GM23248 (cell line): Measurements from ENCODE around the gene RMC1. TPM values are rescaled to one million over a fixed set of nuclear protein-coding genes. Genes with fewer than 3 reads are reported as not detected.

Source experiments
- DNase-seq: peaks from one replicate; pipeline ENCODE4 v3.0.0-alpha.2; 2015
- H2AFZ ChIP-seq: fragments of 200-600 bp; sonication (generic); 2 replicates; pipeline ENCODE4 v1.6.1; 2016; ENCODE audit warnings: antibody characterized with exemption
- H3F3A ChIP-seq: fragments of 200-600 bp; sonication (generic); 2 replicates; pipeline ENCODE4 v1.6.1; 2016; ENCODE audit warnings: mild to moderate bottlenecking, antibody characterized with exemption, mixed run types; ENCODE audit not compliant: insufficient read depth
- H3K27ac ChIP-seq: fragments of 200-600 bp; sonication (generic); 2 replicates; pipeline ENCODE4 v1.5.1; 2016; ENCODE audit warnings: mild to moderate bottlenecking
- H3K27me3 ChIP-seq: fragments of 200-600 bp; sonication (generic); replicated peaks from 2 replicates; pipeline ENCODE4 v1.6.1; 2016; ENCODE audit warnings: mild to moderate bottlenecking; ENCODE audit not compliant: insufficient read depth
- H3K36me3 ChIP-seq: fragments of 200-600 bp; sonication (generic); 2 replicates; pipeline ENCODE4 v1.6.1; 2016; ENCODE audit warnings: low read depth, mild to moderate bottlenecking
- H3K4me1 ChIP-seq: fragments of 200-600 bp; sonication (generic); 2 replicates; pipeline ENCODE4 v1.6.1; 2016; ENCODE audit warnings: mild to moderate bottlenecking; ENCODE audit not compliant: insufficient read depth
- H3K4me2 ChIP-seq: fragments of 200-600 bp; sonication (generic); one replicate; pipeline ENCODE4 v1.6.1; 2016; ENCODE audit warnings: mild to moderate bottlenecking; ENCODE audit not compliant: unreplicated experiment
- H3K4me3 ChIP-seq: fragments of 200-600 bp; sonication (generic); 2 replicates; pipeline ENCODE4 v1.5.1; 2016; ENCODE audit warnings: mild to moderate bottlenecking
- H3K79me2 ChIP-seq: fragments of 200-600 bp; sonication (generic); 2 replicates; pipeline ENCODE4 v1.6.1; 2016; ENCODE audit warnings: mild to moderate bottlenecking; ENCODE audit not compliant: insufficient read depth
- H3K9ac ChIP-seq: fragments of 200-600 bp; sonication (generic); 2 replicates; pipeline ENCODE4 v1.6.1; 2016; ENCODE audit warnings: mild to moderate bottlenecking
- H3K9me2 ChIP-seq: fragments of 200-600 bp; sonication (generic); 2 replicates; pipeline ENCODE4 v1.6.1; 2016; ENCODE audit warnings: mixed run types, mild to moderate bottlenecking, moderate library complexity; ENCODE audit not compliant: insufficient read depth
- H3K9me3 ChIP-seq: fragments of 200-600 bp; sonication (generic); one replicate; pipeline ENCODE4 v1.6.1; 2017; ENCODE audit warnings: low read depth
- H4K20me1 ChIP-seq: fragments of 200-600 bp; sonication (generic); 2 replicates; pipeline ENCODE4 v1.6.0; 2016; ENCODE audit not compliant: insufficient read depth
- EZH2 ChIP-seq: fragments of 200-600 bp; sonication (generic); IDR thresholded peaks from 2 replicates; pipeline ENCODE4 v1.6.1; 2018; ENCODE audit warnings: antibody characterized with exemption, mild to moderate bottlenecking; ENCODE audit not compliant: insufficient read depth, poor library complexity, severe bottlenecking
- EZH2phosphoT487 ChIP-seq: fragments of 200-600 bp; sonication (generic); IDR thresholded peaks from 2 replicates; pipeline ENCODE4 v1.6.1; 2018; ENCODE audit warnings: antibody characterized with exemption, moderate library complexity, mild to moderate bottlenecking, low read depth; ENCODE audit not compliant: insufficient read depth
- WGBS, 2 experiments: methylation state at CpG; one replicate each; pipeline ENCODE4 v1.1.6; 2015 to 2017; ENCODE audit warnings: low lambda C conversion rate in 2 of 2, low coverage in 1 of 2; ENCODE audit errors: missing lambda C conversion rate in 2 of 2; 5-methylcytosine and 5-hydroxymethylcytosine counted together
- in situ Hi-C: fragments of 300-500 bp; cut with MboI; formaldehyde crosslinking; loops from 2 replicates; pipeline ENCODE4 v1.15.0; 2020
- polyA plus RNA-seq: library from polyadenylated mRNA; unstranded; fragments of >200 nt; fragmentation: Nextera tagmentation; extraction: Ambion mirVana; gene quantifications from 2 replicates; pipeline ENCODE4 v1.2.1, GENCODE V29; 2016
- small RNA-seq: library from RNA; depleted of rRNA; stranded (forward); fragments of <200 nt; gene quantifications from one replicate; pipeline ENCODE3, GENCODE V24; 2014; ENCODE audit warnings: low read depth, low replicate concordance
- total RNA-seq: library from RNA; depleted of rRNA; stranded (reverse); fragments of >200 nt; shearing (Covaris generic); gene quantifications from 2 replicates; pipeline ENCODE4 v1.2.3, GENCODE V29; 2014; rRNA removed

Gene RMC1
- total and polyA plus RNA-seq, 2 experiments from 2014 or later: 22.1 to 22.8 TPM

- H3K4me2 ChIP-seq: no peak overlapping the region
- no peaks in the 10 kb centered on the region for H3K9me3 ChIP-seq
- DNase-seq: no peak
- H3K4me3 ChIP-seq: no peak overlapping the region
- in situ Hi-C loops: no loop called here
- H4K20me1 ChIP-seq: 0 out of 2 replicates have a peak, but pooled peaks cover 8% of the 10 kb centered on the region
- 98 to 100% methylated on average over 6 of the region's 6 CpGs for WGBS, 2 experiments
- H3K79me2 ChIP-seq: peaks cover 77% of the 10 kb centered on the region
- H3K27ac ChIP-seq: no peak overlapping the region
- peaks cover 53% of the 10 kb centered on the region for H3F3A ChIP-seq
- no peak overlapping the region for H3K9ac ChIP-seq
- TF ChIP-seq EZH2 (no peak), EZH2phosphoT487 (no peak)
- no peak overlapping the region for H2AFZ ChIP-seq
- peaks cover 51% of the 10 kb centered on the region for H3K4me1 ChIP-seq
- no peaks in the 10 kb centered on the region for H3K27me3 ChIP-seq
- no peaks in the 10 kb centered on the region for H3K36me3 ChIP-seq
- H3K9me2 ChIP-seq: no peaks in the 10 kb centered on the region
These were observed 74.9 kb downstream of the RMC1 start for GRCh38 chr18:23578067-23578701.

GRCh38 chr18:23578891-23579653 lies 75.8 kb downstream of the RMC1 start:
- Histone ChIP-seq H2AFZ (no peak overlapping the region), H3K4me2 (no peak overlapping the region), H3K79me2 (peaks cover 79% of the 10 kb centered on the region), H3K36me3 (no peaks in the 10 kb centered on the region), H3K4me3 (no peak overlapping the region), H3K9ac (no peak overlapping the region), H3K9me3 (no peaks in the 10 kb centered on the region), H3F3A (peaks cover 44% of the 10 kb centered on the region), H3K9me2 (no peaks in the 10 kb centered on the region), H3K27ac (no peak overlapping the region), H3K4me1 (peaks cover 50% of the 10 kb centered on the region), H4K20me1 (0 out of 2 replicates have a peak, but pooled peaks cover 8% of the 10 kb centered on the region), H3K27me3 (no peaks in the 10 kb centered on the region)
- in situ Hi-C loops: no loop called here
- DNase-seq: peak; percentile 71
- no peak for TF ChIP-seq EZH2phosphoT487
- TF ChIP-seq EZH2: no peak
- 84 to 85% methylated on average over 8 of the region's 8 CpGs for WGBS, 2 experiments

GRCh38 chr18:23580677-23581367 lies 77.5 kb downstream of the RMC1 start:
- Histone ChIP-seq H3K4me3 (peak overlapping the region; percentile 23; the same call in 1 of the 2 replicates), H3K4me2 (peak overlapping the region; percentile 50), H3K9ac (peak overlapping the region; percentile 39), H3K4me1 (peaks cover 56% of the 10 kb centered on the region), H4K20me1 (0 out of 2 replicates have a peak, but pooled peaks cover 4% of the 10 kb centered on the region), H3K36me3 (no peaks in the 10 kb centered on the region), H3K79me2 (peaks cover 80% of the 10 kb centered on the region), H3K27ac (peak overlapping the region; percentile 61), H3F3A (peaks cover 42% of the 10 kb centered on the region), H3K9me2 (no peaks in the 10 kb centered on the region), H3K9me3 (no peaks in the 10 kb centered on the region), H3K27me3 (no peaks in the 10 kb centered on the region), H2AFZ (no peak overlapping the region)
- DNase-seq: peak; percentile 89
- in situ Hi-C loops: no loop called here
- 38 to 39% methylated on average over 6 of the region's 6 CpGs for WGBS, 2 experiments
- TF ChIP-seq EZH2phosphoT487: no peak
- TF ChIP-seq EZH2: no peak

Small RNA genes lying within 50 kb of the gene (small RNA-seq; reads per million reads assigned to genes)
- gene AC026634.1 (not detected), gene RF00019 (not detected)

Other genes starting within 250 kb of the RMC1 start
- 71.7 and 89.3 TPM in 2 replicates for gene RIOK3, start 50.2 kb upstream of the RMC1 start, total RNA-seq
- 78.4 and 81.8 TPM in 2 replicates for gene RIOK3, start 50.2 kb upstream of the RMC1 start, polyA plus RNA-seq
- 28.7 and 43.6 TPM in 2 replicates for gene NPC1, start 83.0 kb downstream of the RMC1 start, total RNA-seq
- 24.6 and 28.1 TPM in 2 replicates for gene NPC1, start 83.0 kb downstream of the RMC1 start, polyA plus RNA-seq
- 8.9 and 9.2 TPM in 2 replicates for gene ANKRD29, start 159.4 kb downstream of the RMC1 start, total RNA-seq
- 8.0 and 8.9 TPM in 2 replicates for gene ANKRD29, start 159.4 kb downstream of the RMC1 start, polyA plus RNA-seq
- 1.9 and 3.5 TPM in 2 replicates for gene LAMA3, start 185.9 kb downstream of the RMC1 start, total RNA-seq
- gene LAMA3, start 185.9 kb downstream of the RMC1 start, polyA plus RNA-seq: 0.46 and 0.93 TPM in 2 replicates